ENCODE measurements around the gene TGFA. TPM values are rescaled to one million over a fixed set of nuclear protein-coding genes. Genes with fewer than 3 reads are reported as not detected.

TGFA gene
- total and polyA plus RNA-seq, 10 of the 15 experiments (the other 5 are each of a cell fraction or from before 2014, with no cell fraction given): 0.03 to 0.23 TPM; not detected in 8

- in situ Hi-C loops (cut with MboI): no loop called here
Observed at GRCh38 chr2:70580352-70580751, 26.7 kb upstream of the TGFA start.

More at GRCh38 chr2:70580352-70580751, 26.7 kb upstream of the TGFA start:
- H3K27me3 ChIP-seq (replicated peaks in 1 of 2; ENCODE audit: control insufficient read depth in 2 of 2, insufficient read depth in 2 of 2, low read length in 1 of 2): peaks cover 1 to 7% of the 10 kb centered on the region in 2 experiments; a peak in 2 of 4 replicates
- ChIA-PET POLR2A (no interaction called here), CTCF (interaction anchor here (1.5 kb wide), 1 partner anchor 38 kb away, joined by 4 read pairs; no protein-coding TSS in a partner anchor), SMC1A (ENCODE audit: uncharacterized antibody, unreplicated experiment) (interaction anchor here (1.3 kb wide), 1 partner anchor 11 kb away, joined by 4 read pairs; no protein-coding TSS in a partner anchor), RAD21 (ENCODE audit: unreplicated experiment) (no interaction called here)
- no peak overlapping the region for H3K4me2 ChIP-seq (ENCODE audit: control insufficient read depth, insufficient read depth)
- TF ChIP-seq ZSCAN29 (IDR thresholded peaks at IDR 0.05) (no peak), RB1 (IDR thresholded peaks at IDR 0.05; ENCODE audit: borderline replicate concordance) (no peak), STAT3 (IDR thresholded peaks at IDR 0.05; ENCODE audit: low read depth, low read length) (no peak), TAF1 (IDR thresholded peaks at IDR 0.05; ENCODE audit: borderline replicate concordance, low read depth, low read length) (no peak), POLR2A (IDR thresholded peaks at IDR 0.05; ENCODE audit: low read depth, low read length) (no peak), USF2 (IDR thresholded peaks at IDR 0.05; ENCODE audit: borderline replicate concordance, low read depth, low read length) (no peak), JUNB (IDR thresholded peaks at IDR 0.05) (no peak), E2F8 (IDR thresholded peaks at IDR 0.05; ENCODE audit: low read depth, partially characterized antibody) (no peak), CREB1 (IDR thresholded peaks at IDR 0.05; ENCODE audit: low read depth) (no peak), TCF12 (IDR thresholded peaks at IDR 0.05; ENCODE audit: low read depth, low read length) (no peak), FOXK2 (IDR thresholded peaks at IDR 0.05) (no peak), E4F1 (IDR thresholded peaks at IDR 0.05; ENCODE audit: borderline replicate concordance, partially characterized antibody) (no peak), CTCF (IDR thresholded peaks at IDR 0.05 in 2 of 3, conservative IDR thresholded peaks at IDR 0.05 in 1 of 3; ENCODE audit: control insufficient read depth in 2 of 3, extremely low read depth in 1 of 3, insufficient read depth in 1 of 3, low read depth in 3 of 3, low read length in 3 of 3) (no peak)
- no peak overlapping the region for H3K27ac ChIP-seq (ENCODE audit: control insufficient read depth, insufficient read depth)
- no peaks in the 10 kb centered on the region for H3K79me2 ChIP-seq (ENCODE audit: control insufficient read depth, insufficient read depth, low read length)
- H4K20me1 ChIP-seq (ENCODE audit: control insufficient read depth, insufficient read depth): no peaks in the 10 kb centered on the region
- no peak overlapping the region for H3K9ac ChIP-seq (ENCODE audit: control insufficient read depth, insufficient read depth, low read length)
- BruUV-seq (replicated peaks): no TSS peak
- H3K9me3 ChIP-seq (replicated peaks; ENCODE audit: control insufficient read depth, insufficient read depth, low read length): no peaks in the 10 kb centered on the region
- no peaks in the 10 kb centered on the region for H3K36me3 ChIP-seq (ENCODE audit: control insufficient read depth in 2 of 2, insufficient read depth in 2 of 2, low read length in 1 of 2)
- DNase-seq (ENCODE audit: low read depth, low spot score) (no peak), ATAC-seq (no peak), FAIRE-seq (no peak)
- no peaks in the 10 kb centered on the region for H3K4me1 ChIP-seq (ENCODE audit: control insufficient read depth, insufficient read depth, low read length)
- H2AFZ ChIP-seq (ENCODE audit: control insufficient read depth, low read depth, low read length): no peak overlapping the region
- intact Hi-C loops (cut with micrococcal nuclease; ENCODE audit: unreplicated experiment): no loop called here
- no peak overlapping the region for H3K4me3 ChIP-seq
